ENCODE data around the gene POLN.

The POLN gene

DNA sequence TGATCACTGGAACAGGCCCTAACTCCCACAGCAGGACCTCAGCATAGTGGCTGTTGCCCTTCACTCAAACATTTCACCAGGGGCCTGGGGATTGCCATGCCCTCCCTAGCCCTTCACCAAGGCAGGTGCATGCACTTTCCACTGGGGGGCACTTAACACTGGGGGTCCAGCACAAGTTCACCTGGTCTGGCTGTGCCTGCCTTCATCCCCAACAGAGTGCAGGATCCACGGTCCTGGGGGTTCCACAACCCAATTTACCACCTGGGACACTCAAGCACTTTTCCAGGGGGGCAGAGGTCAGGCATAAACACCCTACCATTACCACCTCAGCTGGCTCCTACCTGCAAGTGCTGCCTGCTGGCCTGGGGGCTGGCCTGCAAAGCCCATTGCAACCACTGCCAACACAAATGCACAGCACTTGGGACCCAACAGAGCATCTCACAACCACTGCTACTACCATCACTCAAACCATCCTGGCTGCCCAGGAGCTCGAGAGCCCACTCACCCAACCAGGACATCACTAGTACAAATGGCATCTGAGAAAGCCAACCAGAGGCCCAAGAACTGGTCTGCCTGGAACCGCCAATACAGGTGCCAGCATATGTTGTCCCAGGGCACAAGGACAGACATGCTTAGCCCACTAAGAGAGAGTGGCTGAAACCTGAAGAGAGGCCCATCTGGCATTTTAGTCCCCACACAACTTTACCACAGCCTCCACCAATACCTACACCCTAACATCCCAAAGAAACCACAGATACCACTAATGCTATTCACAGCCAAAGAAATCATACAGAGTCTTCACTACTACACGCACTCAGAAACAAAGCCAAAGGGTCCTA lies 139.7 kb downstream of the POLN start:
- Histone ChIP-seq H3K4me3 (ENCODE audit: low read depth in 1 of 2, low read length in 2 of 2) (no peak overlapping the region), H3K9me3 (ENCODE audit: low read length) (peaks cover 4% of the 10 kb centered on the region), H3K4me1 (ENCODE audit: insufficient read depth, low read length) (no peaks in the 10 kb centered on the region), H3K36me3 (ENCODE audit: insufficient read depth, low read length) (no peaks in the 10 kb centered on the region), H3K27ac (ENCODE audit: low read depth, low read length) (no peak overlapping the region), H3K27me3 (ENCODE audit: control insufficient read depth in 1 of 2, insufficient read depth in 2 of 2, low read length in 2 of 2) (no peaks in the 10 kb centered on the region), H3K9ac (ENCODE audit: low read length) (no peak overlapping the region)

- Histone ChIP-seq H3K9me3 (ENCODE audit: low read length) (peaks cover 9% of the 10 kb centered on the region), H3K27me3 (ENCODE audit: control insufficient read depth in 1 of 2, insufficient read depth in 2 of 2, low read length in 2 of 2) (no peaks in the 10 kb centered on the region), H3K9ac (ENCODE audit: low read length) (no peak overlapping the region), H3K4me1 (ENCODE audit: insufficient read depth, low read length) (no peaks in the 10 kb centered on the region), H3K27ac (ENCODE audit: low read depth, low read length) (no peak overlapping the region), H3K36me3 (ENCODE audit: insufficient read depth, low read length) (no peaks in the 10 kb centered on the region), H3K4me3 (ENCODE audit: low read depth in 1 of 2, low read length in 2 of 2) (no peak overlapping the region)
These were observed 140.4 kb downstream of the POLN start for GRCh38 chr4:2101346-2102044.

- no peaks in the 10 kb centered on the region for H3K36me3 ChIP-seq (ENCODE audit: insufficient read depth, low read length)
- H3K4me3 ChIP-seq (ENCODE audit: low read depth in 1 of 2, low read length in 2 of 2) = no peak overlapping the region
- H3K9ac ChIP-seq (ENCODE audit: low read length) = no peak overlapping the region
- no peaks in the 10 kb centered on the region for H3K4me1 ChIP-seq (ENCODE audit: insufficient read depth, low read length)
- no peaks in the 10 kb centered on the region for H3K27me3 ChIP-seq (ENCODE audit: control insufficient read depth in 1 of 2, insufficient read depth in 2 of 2, low read length in 2 of 2)
- H3K9me3 ChIP-seq (ENCODE audit: low read length) = peaks cover 6% of the 10 kb centered on the region
- no peak overlapping the region for H3K27ac ChIP-seq (ENCODE audit: low read depth, low read length)
These were observed 145.8 kb downstream of the POLN start for GRCh38 chr4:2096073-2096609.

DNA sequence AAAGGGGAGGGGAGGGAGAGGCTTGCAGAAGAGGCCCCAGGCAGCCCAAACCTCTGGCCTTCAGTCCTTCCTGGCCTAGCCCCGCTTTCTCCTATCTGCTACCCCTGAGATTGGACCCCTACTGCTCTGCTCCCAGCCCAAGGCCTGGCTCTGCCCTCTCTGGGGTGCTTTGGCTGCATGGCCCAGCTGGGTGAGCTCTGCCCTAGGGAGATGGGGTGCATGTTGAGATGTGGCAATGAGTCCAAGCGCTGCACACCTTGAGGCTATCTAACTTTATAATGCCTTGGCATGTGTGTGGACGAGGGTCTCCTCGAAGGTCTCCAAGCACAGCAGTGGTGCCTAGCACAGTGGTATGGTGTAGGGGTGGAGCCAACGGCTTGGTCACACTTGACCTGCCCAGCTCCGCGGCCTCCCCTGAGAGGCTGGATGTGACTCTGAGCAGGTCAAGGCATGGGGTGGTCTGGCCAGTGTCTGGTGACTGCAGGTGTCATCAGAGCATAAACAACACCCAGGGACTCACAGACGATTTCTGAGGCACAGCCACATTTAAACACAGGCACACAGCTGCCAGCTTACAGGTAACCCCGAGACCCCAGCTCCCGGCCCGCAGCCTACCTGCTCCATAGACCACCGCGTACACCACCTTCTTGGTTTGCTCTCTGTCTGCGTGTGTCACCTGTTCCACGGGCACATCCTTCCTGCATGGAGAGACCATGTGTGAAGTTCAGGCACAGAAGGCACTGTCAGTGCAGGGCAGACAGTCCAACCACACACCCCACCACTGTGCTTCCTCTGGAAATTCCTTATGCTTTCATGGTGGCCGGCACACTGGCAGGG lies 146.5 kb downstream of the POLN start:
- Histone ChIP-seq H3K36me3 (ENCODE audit: insufficient read depth, low read length) (no peaks in the 10 kb centered on the region), H3K4me3 (ENCODE audit: low read depth in 1 of 2, low read length in 2 of 2) (no peak overlapping the region), H3K27ac (ENCODE audit: low read depth, low read length) (no peak overlapping the region), H3K9ac (ENCODE audit: low read length) (no peak overlapping the region), H3K9me3 (ENCODE audit: low read length) (peaks cover 6% of the 10 kb centered on the region), H3K27me3 (ENCODE audit: control insufficient read depth in 1 of 2, insufficient read depth in 2 of 2, low read length in 2 of 2) (no peaks in the 10 kb centered on the region), H3K4me1 (ENCODE audit: insufficient read depth, low read length) (no peaks in the 10 kb centered on the region)

DNA sequence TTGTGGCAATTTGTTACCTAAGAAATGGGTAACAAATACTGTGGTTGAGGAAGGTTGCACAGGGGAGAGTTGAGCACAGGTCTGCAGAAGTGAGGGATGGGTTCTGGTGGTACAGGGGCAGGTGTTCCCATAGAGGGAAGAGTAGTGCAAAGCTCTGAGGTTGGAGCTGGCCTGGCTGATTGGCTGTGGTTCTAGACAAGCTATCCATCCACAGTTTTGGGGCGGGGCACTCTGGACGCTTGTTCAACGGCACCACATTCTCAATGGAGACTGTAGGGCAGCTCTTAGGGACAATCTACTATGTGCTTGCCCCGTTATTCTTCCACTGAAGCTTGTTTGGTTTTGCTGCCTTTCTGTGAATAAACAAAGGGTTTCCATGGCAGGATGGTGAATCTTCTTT lies 147.4 kb downstream of the POLN start:
- Histone ChIP-seq H3K36me3 (ENCODE audit: insufficient read depth, low read length) (no peaks in the 10 kb centered on the region), H3K9ac (ENCODE audit: low read length) (no peak overlapping the region), H3K9me3 (ENCODE audit: low read length) (peaks cover 6% of the 10 kb centered on the region), H3K4me3 (ENCODE audit: low read depth in 1 of 2, low read length in 2 of 2) (no peak overlapping the region), H3K4me1 (ENCODE audit: insufficient read depth, low read length) (no peaks in the 10 kb centered on the region), H3K27ac (ENCODE audit: low read depth, low read length) (no peak overlapping the region), H3K27me3 (ENCODE audit: control insufficient read depth in 1 of 2, insufficient read depth in 2 of 2, low read length in 2 of 2) (no peaks in the 10 kb centered on the region)

GRCh38 chr4:2093265-2093664 lies 148.7 kb downstream of the POLN start:
- no peak overlapping the region for H3K27ac ChIP-seq (ENCODE audit: low read depth, low read length)
- no peak overlapping the region for H3K4me3 ChIP-seq (ENCODE audit: low read depth in 1 of 2, low read length in 2 of 2)
- H3K4me1 ChIP-seq (ENCODE audit: insufficient read depth, low read length) = no peaks in the 10 kb centered on the region
- no peak overlapping the region for H3K9ac ChIP-seq (ENCODE audit: low read length)
- H3K9me3 ChIP-seq (ENCODE audit: low read length) = peaks cover 6% of the 10 kb centered on the region
- H3K36me3 ChIP-seq (ENCODE audit: insufficient read depth, low read length) = no peaks in the 10 kb centered on the region
- no peaks in the 10 kb centered on the region for H3K27me3 ChIP-seq (ENCODE audit: control insufficient read depth in 1 of 2, insufficient read depth in 2 of 2, low read length in 2 of 2)

GRCh38 chr4:2092669-2093053 lies 149.3 kb downstream of the POLN start:
- Histone ChIP-seq H3K27ac (ENCODE audit: low read depth, low read length) (no peak overlapping the region), H3K4me3 (ENCODE audit: low read depth in 1 of 2, low read length in 2 of 2) (no peak overlapping the region), H3K9ac (ENCODE audit: low read length) (no peak overlapping the region), H3K27me3 (ENCODE audit: control insufficient read depth in 1 of 2, insufficient read depth in 2 of 2, low read length in 2 of 2) (no peaks in the 10 kb centered on the region), H3K9me3 (ENCODE audit: low read length) (peaks cover 6% of the 10 kb centered on the region), H3K4me1 (ENCODE audit: insufficient read depth, low read length) (no peaks in the 10 kb centered on the region), H3K36me3 (ENCODE audit: insufficient read depth, low read length) (no peaks in the 10 kb centered on the region)

DNA sequence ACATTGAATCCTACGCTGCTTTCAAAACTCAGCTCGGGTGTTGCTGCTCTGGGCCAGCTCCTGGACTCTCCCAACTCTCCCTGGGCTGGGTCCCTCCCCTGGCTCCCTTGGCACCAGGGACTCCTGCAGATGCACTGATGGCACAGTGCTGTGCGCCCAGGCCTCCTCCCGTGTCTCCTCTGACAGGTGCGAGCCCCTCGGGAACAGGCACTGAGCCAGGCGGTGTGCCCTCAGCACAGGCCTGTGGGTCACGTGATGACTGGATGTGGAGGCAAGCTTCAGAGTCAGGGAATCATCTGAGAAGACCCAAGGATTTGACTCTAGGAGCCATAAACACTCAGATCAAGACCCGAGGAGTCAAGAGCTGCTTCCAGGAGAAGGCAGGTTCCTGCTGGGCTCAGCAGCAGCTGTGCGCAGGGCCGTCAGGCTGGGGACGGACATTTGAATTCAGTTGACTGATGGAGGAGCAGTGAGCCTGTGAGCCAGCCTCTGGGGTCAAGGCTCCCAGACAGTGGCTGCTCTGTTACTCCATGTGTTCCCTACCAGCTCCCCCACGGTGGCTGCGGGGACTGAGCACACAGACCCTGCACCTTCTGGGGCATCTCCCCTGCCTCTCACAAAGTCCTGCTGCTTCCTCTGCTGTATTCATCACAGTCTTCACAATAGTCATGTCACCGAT lies 149.8 kb downstream of the POLN start:
- H3K27ac ChIP-seq (ENCODE audit: low read depth, low read length) = no peak overlapping the region
- peaks cover 6% of the 10 kb centered on the region for H3K9me3 ChIP-seq (ENCODE audit: low read length)
- no peaks in the 10 kb centered on the region for H3K4me1 ChIP-seq (ENCODE audit: insufficient read depth, low read length)
- H3K36me3 ChIP-seq (ENCODE audit: insufficient read depth, low read length) = no peaks in the 10 kb centered on the region
- H3K4me3 ChIP-seq (ENCODE audit: low read depth in 1 of 2, low read length in 2 of 2) = no peak overlapping the region
- no peaks in the 10 kb centered on the region for H3K27me3 ChIP-seq (ENCODE audit: control insufficient read depth in 1 of 2, insufficient read depth in 2 of 2, low read length in 2 of 2)
- no peak overlapping the region for H3K9ac ChIP-seq (ENCODE audit: low read length)

DNA sequence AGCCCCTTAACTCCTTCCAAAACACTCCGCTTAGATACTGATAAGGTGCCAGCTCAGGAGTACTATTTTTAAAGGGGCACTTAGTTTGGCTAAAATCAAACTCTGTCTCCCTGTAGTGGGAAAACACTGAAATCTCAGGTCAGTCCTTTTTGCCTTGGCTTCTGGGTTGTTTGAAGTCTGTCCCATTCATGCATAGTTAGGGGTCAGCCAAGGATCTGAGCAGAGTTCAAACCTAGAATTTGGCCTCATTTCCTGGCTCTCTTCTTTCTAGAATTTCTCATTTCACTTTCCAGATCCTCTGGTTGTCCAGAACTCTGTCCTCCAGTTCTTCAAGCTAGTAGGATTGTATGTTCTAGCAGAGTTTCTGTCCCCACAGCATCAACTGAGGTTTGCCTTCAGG lies 151.3 kb downstream of the POLN start:
- Histone ChIP-seq H3K4me3 (ENCODE audit: low read depth in 1 of 2, low read length in 2 of 2) (no peak overlapping the region), H3K27me3 (ENCODE audit: control insufficient read depth in 1 of 2, insufficient read depth in 2 of 2, low read length in 2 of 2) (no peaks in the 10 kb centered on the region), H3K27ac (ENCODE audit: low read depth, low read length) (no peak overlapping the region), H3K4me1 (ENCODE audit: insufficient read depth, low read length) (no peaks in the 10 kb centered on the region), H3K9me3 (ENCODE audit: low read length) (no peaks in the 10 kb centered on the region), H3K36me3 (ENCODE audit: insufficient read depth, low read length) (no peaks in the 10 kb centered on the region), H3K9ac (ENCODE audit: low read length) (no peak overlapping the region)

- H3K36me3 ChIP-seq (ENCODE audit: insufficient read depth, low read length) = no peaks in the 10 kb centered on the region
- H3K9ac ChIP-seq (ENCODE audit: low read length) = no peak overlapping the region
- H3K4me3 ChIP-seq (ENCODE audit: low read depth in 1 of 2, low read length in 2 of 2) = no peak overlapping the region
- no peaks in the 10 kb centered on the region for H3K4me1 ChIP-seq (ENCODE audit: insufficient read depth, low read length)
- H3K27me3 ChIP-seq (ENCODE audit: control insufficient read depth in 1 of 2, insufficient read depth in 2 of 2, low read length in 2 of 2) = no peaks in the 10 kb centered on the region
- no peaks in the 10 kb centered on the region for H3K9me3 ChIP-seq (ENCODE audit: low read length)
- H3K27ac ChIP-seq (ENCODE audit: low read depth, low read length) = no peak overlapping the region
These were observed 152.7 kb downstream of the POLN start for GRCh38 chr4:2089222-2089621.

- Histone ChIP-seq H3K27me3 (ENCODE audit: control insufficient read depth in 1 of 2, insufficient read depth in 2 of 2, low read length in 2 of 2) (no peaks in the 10 kb centered on the region), H3K36me3 (ENCODE audit: insufficient read depth, low read length) (no peaks in the 10 kb centered on the region), H3K4me1 (ENCODE audit: insufficient read depth, low read length) (no peaks in the 10 kb centered on the region), H3K9me3 (ENCODE audit: low read length) (no peaks in the 10 kb centered on the region), H3K9ac (ENCODE audit: low read length) (no peak overlapping the region), H3K4me3 (ENCODE audit: low read depth in 1 of 2, low read length in 2 of 2) (no peak overlapping the region), H3K27ac (ENCODE audit: low read depth, low read length) (no peak overlapping the region)
These were observed 154.8 kb downstream of the POLN start for GRCh38 chr4:2087170-2087569.

All from muscle layer of colon (tissue), 2 donors.